Fibroblast of peridontal ligament (primary cell): ENCODE data around the gene SNED1.
A peak's percentile ranks its signal among the peaks of the same experiment; 100 is the strongest.
"Not testable (repeated sequence)": the region's sequence is repeated elsewhere in the genome, so short reads cannot be mapped to it uniquely, and the experiment has no call there.

Experiments used
- DNase-seq: peaks from one replicate; pipeline ENCODE4 v3.0.0-alpha.2; 2010; ENCODE audit errors: extremely low read depth

The SNED1 gene

DNA sequence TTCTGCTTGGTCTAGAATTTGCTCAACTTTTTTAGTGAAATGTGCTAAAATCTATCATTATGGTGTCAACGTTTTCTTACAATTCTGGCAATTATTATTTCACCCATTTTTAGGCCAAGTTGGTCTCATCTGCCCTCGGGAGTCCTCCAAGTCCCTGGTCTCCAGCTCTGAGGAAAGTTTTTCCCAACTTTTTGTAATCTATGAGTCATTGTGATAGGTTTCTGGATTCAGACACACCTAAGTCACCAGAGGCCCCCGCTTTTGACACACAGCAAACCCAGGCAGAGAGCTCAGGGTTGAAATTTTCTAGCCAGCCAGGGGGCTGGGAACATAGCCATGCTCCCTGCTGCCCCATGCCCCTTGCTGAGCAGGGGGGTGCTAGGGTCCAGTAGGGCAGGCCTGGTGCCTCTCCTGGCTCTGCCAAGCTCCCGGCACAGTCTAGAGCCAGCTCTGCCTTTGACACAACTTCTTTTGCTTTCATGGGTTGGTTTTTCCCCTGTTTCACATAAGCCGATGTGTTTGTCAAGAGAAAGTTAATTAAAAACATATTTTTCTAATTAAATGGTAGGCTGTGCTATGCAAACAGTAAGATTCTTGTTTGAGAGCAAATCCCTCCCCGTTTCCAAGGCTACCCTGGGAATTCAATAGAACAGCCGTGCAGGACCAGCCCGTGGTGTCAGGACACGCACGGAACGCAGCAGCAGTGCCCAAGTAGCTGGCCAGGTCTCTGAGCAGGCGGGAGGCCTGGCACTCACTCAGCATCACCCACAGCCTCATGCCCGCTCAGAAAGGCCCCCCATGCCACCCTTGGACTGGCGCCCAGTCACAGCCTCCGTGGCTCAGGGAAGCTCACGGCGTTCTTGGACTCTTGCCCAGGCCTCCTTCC lies 25.5 kb upstream of the SNED1 start:
- DNase-seq, result peak; percentile 95

DNA sequence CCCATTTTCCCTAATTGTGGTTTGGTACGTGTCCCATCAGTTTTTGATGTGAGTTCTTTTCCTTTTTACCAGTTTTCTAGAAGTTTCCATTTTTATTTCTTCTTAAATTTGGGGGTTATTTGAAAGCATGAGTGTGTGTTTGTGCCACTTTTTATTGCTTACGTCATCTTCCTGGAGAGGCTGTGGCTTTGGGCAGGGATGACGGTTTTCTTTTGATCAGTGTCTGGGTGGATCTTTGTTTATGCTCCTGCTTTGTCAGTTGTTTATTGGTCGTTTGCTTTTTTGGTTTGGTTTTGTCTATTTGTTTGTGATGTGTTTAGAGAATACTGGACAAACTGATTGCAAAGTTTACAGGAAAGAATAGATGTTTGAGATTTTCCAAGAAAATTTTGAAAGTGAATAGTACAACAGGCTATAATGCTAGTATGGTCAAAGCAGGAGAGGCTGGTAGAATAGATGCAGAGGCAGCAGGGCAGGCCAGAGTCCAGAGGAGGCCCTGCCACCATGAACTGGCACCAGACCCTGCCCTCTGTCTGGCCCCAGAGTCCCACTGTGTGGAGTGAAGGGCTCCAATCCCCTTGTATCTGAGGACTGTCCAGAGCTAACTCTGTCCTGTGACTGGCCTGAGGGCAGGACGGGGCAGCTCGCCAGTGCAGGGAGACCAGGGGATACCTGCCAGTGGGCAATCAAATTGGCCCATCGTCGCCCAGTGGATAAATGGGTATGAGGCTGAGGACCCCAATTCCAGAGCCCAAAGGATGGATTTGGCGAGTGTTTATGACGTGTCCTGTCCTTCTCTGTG lies 23.4 kb upstream of the SNED1 start:
- DNase-seq, result peak; percentile 68

- not testable (repeated sequence) for DNase-seq
These were observed 22.5 kb upstream of the SNED1 start for GRCh38 chr2:240975903-240976302.

DNA sequence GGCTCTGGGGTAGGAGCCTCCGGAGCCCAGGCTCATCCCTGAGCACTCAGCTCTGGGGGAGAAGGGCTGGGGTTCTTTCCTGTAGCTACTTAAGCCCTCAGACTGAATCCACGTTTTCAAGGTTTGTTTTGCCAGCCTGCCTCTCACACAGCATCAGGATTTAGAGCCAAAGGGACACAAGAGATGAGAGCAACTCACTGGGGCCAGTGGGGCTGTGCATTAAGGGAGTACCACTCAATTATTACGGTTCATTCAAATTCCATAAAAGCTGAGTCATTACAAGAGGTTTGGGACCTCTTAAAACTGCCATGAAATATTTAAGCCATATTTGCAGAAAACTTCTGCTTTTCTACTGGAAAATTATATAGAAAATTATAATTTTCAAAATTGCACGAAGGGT lies 17.1 kb upstream of the SNED1 start:
- DNase-seq, result peak; percentile 74

DNA sequence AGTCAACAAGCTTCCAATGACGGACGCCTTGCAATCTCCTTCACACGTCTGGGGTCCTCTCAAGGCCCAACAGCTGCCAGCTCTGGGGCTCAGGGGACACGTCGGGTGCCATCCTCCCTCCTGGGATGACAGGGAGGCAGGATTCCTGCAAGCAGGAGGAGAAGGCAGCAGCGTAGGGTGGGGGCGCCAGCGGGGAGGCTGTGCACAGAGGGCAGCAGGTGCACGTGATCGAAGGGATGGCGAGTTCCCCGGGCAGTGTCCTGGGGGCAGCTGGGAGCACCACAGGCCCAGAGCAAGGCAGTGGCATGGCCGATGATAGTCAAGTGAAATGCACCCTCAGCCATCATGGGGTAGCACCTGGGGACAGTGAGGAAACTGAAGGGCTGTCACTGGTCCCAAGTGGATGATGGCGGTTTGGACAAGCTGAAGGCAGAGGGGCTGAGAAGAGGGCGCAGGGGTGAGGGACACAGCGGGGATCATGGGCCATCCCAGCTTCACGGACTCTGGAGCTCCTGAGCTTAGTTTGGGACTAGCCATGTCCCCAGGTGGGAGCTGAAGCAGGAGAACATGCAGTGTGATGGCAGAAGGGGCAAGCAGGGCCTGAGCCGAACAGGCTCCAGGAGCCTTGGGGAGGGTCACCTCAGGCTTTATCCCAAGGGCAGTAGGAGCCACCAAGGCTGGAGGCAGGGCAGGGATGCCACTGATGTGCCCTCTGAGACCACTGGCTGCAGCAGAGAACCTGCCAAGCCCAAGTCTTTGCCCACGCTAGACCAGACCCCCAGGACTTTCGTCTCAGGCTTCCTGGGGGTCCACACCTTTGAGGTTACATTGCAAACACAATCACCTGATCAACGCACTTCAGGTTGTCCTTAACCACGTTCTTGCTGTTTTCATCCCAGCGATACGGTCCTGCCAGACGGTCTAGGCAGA lies 16.3 kb upstream of the SNED1 start:
- DNase-seq, result no peak

- DNase-seq, result no peak
These were observed 15.6 kb upstream of the SNED1 start for GRCh38 chr2:240982821-240983281.

DNA sequence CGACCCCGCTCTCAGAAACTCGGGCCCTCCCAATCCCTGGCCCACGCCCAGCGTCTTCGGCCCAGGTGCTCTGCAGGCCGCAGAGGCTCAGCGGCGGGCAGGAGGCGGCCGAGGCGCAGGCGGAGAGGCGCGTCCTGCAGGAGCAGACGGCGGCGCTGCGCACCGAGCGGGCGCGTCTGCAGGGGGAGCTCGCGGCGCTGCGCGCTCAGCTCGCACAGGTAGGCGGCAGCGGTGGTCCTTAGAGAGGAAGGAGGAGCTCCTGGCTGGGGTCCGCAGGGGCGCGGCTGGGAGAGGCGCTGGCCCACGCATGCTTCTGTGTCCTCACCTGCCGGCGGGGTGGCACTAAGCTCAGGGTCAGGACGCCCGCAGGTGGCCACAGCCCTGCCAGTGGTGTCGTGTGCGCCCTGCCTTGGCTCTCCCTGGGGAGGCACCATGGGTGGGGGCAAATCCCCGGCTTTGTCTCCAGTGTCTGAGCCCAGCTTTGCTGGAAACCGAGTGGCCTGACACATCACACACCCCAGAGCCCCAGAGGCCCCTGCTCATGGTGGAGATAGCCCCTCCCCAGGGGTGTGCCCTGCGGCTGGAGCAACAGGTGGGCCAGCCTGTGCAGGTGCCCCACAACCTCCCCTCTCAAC lies 14.9 kb upstream of the SNED1 start:
- no peak for DNase-seq

DNA sequence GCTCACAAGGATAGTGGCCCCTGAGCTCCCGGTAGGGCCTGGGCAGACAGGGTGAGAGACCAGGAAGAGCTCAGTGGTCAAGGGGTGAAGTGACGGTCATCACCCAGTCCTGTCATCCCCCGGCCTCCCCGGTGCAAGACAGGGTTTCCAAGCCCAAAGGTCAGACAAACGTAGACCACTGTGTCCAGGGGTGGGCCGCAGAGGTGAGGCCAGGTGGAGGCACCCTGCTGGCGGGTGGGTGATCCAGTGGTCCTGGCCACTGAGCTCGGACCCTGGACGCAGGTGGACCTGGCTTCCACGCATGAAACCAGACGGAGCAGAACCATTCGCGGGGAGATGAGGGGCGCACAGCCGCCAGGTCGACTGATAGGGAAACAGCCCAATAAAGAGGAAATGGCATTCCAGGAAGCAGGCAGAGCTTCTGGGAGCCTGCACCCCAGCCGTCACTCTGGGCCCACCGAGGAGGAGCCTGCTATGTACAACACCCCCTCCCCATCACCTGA lies 14.4 kb upstream of the SNED1 start:
- no peak for DNase-seq

DNA sequence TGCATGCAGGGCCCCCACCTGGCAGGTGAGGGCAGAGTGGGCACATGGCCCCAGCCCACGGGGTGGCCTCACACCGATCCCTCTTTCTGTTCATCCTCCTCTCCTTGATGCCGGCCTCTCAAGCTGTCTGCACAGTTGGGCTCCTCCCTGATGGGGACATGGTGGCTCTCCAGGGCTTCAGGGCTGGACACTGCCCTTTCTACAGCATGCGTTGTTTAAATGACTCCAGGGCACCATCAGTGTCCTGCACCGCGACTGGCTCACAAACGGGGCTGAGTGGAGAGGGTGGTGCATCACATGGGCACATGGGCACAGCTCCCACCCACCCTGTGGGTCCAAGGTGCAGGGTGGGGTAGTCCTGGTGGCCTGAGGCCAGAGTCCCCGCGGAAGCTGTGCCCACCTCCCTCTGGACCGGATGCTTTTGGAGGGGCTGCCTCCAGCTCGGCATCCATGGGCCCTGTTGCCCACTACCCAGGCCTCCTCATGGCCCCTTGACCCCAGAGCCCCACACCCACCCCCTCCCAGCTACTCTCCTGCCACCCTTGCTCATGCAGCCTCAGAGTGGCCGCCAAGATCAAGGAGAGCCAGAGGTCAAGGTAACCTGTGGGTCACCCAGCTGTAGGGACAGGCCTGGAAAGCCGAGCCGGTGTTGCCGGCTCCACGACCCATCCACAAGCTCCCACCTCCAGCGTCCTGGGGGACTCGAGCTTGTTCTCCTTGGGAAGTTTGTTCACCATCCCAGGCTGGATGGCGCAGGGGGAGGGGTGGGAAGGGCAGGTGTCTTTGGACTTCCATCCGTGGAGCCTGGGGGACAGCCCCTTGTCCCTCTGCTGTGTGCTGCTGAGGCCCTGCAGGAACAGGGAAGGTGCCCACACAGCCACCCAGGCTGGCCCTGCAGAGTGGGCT lies 12.3 kb upstream of the SNED1 start:
- no peak for DNase-seq

DNA sequence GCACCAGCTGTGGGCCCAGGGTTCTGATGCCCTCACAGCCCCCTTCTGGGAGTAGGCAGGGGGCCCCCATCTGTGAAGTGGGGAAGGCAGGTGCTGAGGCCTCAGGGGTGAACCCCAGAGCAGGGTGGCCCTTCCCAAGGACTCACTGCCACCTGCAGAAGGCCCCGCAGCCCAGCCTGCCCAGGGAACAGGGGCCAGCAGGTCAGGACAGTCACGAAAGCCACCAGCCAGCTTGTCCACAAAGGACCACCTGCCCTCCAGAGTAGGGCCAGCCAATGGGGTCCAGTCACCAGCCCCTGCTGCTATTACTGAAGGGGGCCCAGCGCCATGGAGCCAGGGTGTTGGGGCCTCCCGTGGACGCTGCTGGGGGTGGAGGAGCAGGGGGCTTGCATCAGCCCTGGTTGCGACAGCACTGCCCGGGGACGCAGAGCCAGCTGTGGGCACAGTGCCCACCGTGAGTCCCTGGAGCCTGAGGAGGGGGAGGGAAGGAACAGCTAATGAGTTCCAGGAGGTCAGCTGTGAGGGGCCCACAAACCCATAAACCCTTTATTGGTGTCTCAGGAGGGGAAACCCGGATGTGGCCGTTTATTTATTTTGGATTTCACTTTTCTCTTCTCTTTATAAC lies 11.5 kb upstream of the SNED1 start:
- peak; percentile 95 for DNase-seq

DNA sequence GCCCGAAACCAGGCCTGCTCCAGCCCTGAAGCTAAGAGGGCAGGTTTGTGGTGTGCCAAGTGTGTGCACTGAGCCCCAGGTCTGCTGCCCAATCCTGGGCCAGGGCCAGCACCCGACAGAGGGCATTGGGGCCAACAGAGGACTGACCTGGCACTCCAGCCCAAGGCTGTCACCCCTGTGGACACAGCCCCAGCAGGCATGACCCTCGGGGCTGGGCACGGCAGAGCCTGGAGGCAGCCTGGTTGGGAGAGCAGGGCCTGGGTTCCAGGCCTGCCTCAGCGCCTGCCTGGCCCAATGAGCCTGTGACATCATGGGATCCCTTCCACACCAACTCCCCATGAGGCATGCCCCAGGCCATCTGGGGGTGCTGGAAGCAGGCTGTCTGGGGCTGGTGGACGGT lies 10.8 kb upstream of the SNED1 start:
- no peak for DNase-seq

DNA sequence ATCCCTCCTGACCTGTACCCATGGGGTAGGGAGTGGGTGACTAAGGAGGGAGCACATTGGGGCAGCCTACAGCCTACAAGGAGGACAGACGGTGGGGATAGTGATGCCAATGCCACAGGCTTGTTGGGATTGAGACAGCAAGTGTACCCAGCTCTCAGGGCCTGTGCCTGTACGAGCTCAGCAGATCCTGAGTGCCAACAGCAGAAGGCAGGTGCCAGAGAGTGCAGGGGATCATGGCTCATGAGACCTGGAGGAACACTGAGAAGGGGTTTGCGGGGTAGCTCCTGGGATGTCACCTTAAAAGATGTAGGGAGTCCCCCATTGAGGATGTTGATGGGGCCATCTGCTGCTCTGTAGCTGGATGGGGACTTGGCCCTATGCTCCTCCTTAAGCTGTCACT lies 10.3 kb upstream of the SNED1 start:
- DNase-seq, result peak; percentile 33

GRCh38 chr2:240988571-240989271 lies 9.7 kb upstream of the SNED1 start:
- no peak for DNase-seq

GRCh38 chr2:240989451-240990265 lies 8.8 kb upstream of the SNED1 start:
- peak; percentile 30 for DNase-seq

DNA sequence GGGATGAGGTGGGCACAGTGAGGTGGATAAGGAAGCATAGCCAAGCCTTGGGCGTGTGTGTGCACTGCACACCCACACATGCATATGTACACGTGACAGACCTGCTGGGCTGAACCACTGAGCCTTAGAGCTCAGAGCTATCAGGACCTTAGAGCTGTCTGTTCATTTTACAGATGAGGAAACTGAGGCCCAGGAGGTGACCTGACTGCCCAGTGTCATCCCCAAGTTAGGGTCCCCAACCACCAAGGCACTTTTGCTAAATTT lies 8.2 kb upstream of the SNED1 start:
- no peak for DNase-seq

- no peak for DNase-seq
These were observed 7.6 kb upstream of the SNED1 start for GRCh38 chr2:240990726-240991377.

- peak; percentile 93 for DNase-seq
These were observed 6.8 kb upstream of the SNED1 start for GRCh38 chr2:240991378-240992263.
